GM19328 (cell line): ENCODE data around the gene SCAF1.
"Not testable (repeated sequence)": the region's sequence is repeated elsewhere in the genome, so short reads cannot be mapped to it uniquely, and the experiment has no call there.

Source experiments
- ATAC-seq: cut with Tn5 transposase; IDR thresholded peaks from one replicate; pipeline ENCODE4 v1.9.1; 2021; ENCODE audit warnings: mild to moderate bottlenecking, moderate library complexity; ENCODE audit not compliant: unreplicated experiment

Gene SCAF1

GRCh38 chr19:49613374-49613773, 28.6 kb upstream of the SCAF1 start:
- ATAC-seq, result no peak

- no peak for ATAC-seq
Measured at GRCh38 chr19:49614096-49614833, 27.7 kb upstream of the SCAF1 start.

GRCh38 chr19:49615861-49616260, 26.1 kb upstream of the SCAF1 start:
- no peak for ATAC-seq

- no peak for ATAC-seq
Measured at GRCh38 chr19:49616532-49616931, 25.5 kb upstream of the SCAF1 start.

GRCh38 chr19:49616945-49617344, 25.1 kb upstream of the SCAF1 start:
- no peak for ATAC-seq

GRCh38 chr19:49617860-49618259, 24.1 kb upstream of the SCAF1 start:
- not testable (repeated sequence) for ATAC-seq

GRCh38 chr19:49624967-49625910, 16.8 kb upstream of the SCAF1 start:
- no peak for ATAC-seq

- ATAC-seq, result no peak
Measured at GRCh38 chr19:49626226-49626625, 15.8 kb upstream of the SCAF1 start.

GRCh38 chr19:49629659-49630058, 12.3 kb upstream of the SCAF1 start:
- ATAC-seq, result no peak

- ATAC-seq, result no peak
Measured at GRCh38 chr19:49631014-49631588, 10.9 kb upstream of the SCAF1 start.

GRCh38 chr19:49631610-49632192, 10.3 kb upstream of the SCAF1 start:
- ATAC-seq, result no peak

GRCh38 chr19:49632576-49632975, 9.4 kb upstream of the SCAF1 start:
- no peak for ATAC-seq

- not testable (repeated sequence) for ATAC-seq
Measured at GRCh38 chr19:49633273-49633672, 8.7 kb upstream of the SCAF1 start.

GRCh38 chr19:49635530-49636232, 6.3 kb upstream of the SCAF1 start:
- no peak for ATAC-seq

GRCh38 chr19:49636233-49636932, 5.6 kb upstream of the SCAF1 start:
- ATAC-seq, result no peak

GRCh38 chr19:49637821-49638738, 3.9 kb upstream of the SCAF1 start:
- ATAC-seq, result no peak

GRCh38 chr19:49639401-49640112, 2.5 kb upstream of the SCAF1 start:
- no peak for ATAC-seq
